Body of pancreas (tissue), 4 donors: ENCODE results near the gene FAM83F.

Experiments
- POLR2A ChIP-seq, 3 donors: fragments of 450-650 bp; IDR thresholded peaks; one replicate each; pipeline ENCODE4 v1.6.1; 2016; ENCODE audit warnings: antibody characterized with exemption in 3 of 3, mild to moderate bottlenecking in 2 of 3
- TF ChIP-seq, protein P1 (sequence below), 7 experiments: fragments of 450-650 bp in 4 of 7; fragments of 200-600 bp in 3 of 7; sonication (generic) in 3 of 7; IDR thresholded peaks; one replicate each; pipeline ENCODE4 v1.5.1; 2016 to 2019; ENCODE audit warnings: antibody characterized with exemption in 7 of 7

DNA sequence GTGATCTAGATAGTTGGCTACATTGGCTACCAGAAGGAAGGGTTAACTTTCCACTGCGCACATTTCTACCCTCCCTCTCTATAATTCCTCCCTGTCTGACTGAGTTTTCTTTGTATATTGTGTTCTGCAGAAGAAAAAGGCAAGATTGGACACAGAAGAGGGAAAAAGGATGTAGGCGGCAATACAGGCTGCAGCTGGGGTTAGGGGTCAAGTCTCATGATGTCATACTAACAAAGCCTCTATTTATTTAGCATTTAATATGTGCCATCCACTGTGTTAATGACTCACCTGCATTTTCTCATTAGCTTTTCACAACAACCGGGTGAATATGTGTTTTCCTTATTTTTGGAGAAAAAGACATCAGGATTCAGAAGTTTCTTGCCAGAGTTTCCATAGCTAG is 2.0 kb downstream of the FAM83F start:
- TF ChIP-seq POLR2A (IDR thresholded peaks at IDR 0.05), result no peak
- TF ChIP-seq, protein P1, sequence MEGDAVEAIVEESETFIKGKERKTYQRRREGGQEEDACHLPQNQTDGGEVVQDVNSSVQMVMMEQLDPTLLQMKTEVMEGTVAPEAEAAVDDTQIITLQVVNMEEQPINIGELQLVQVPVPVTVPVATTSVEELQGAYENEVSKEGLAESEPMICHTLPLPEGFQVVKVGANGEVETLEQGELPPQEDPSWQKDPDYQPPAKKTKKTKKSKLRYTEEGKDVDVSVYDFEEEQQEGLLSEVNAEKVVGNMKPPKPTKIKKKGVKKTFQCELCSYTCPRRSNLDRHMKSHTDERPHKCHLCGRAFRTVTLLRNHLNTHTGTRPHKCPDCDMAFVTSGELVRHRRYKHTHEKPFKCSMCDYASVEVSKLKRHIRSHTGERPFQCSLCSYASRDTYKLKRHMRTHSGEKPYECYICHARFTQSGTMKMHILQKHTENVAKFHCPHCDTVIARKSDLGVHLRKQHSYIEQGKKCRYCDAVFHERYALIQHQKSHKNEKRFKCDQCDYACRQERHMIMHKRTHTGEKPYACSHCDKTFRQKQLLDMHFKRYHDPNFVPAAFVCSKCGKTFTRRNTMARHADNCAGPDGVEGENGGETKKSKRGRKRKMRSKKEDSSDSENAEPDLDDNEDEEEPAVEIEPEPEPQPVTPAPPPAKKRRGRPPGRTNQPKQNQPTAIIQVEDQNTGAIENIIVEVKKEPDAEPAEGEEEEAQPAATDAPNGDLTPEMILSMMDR (IDR thresholded peaks at IDR 0.05), result no peak
